IMR-90 (cell line): ENCODE data around the gene AK3. TPM values are rescaled to one million over a fixed set of nuclear protein-coding genes. Genes with fewer than 3 reads are reported as not detected.

Experiments
- ATAC-seq: fragments of 200-7000 bp; cut with Tn5 transposase; 2 replicates; pipeline ENCODE4 v1.9.1; 2020; ENCODE audit warnings: low read depth, mild to moderate bottlenecking, moderate library complexity
- BruUV-seq: library from RNA; stranded (reverse); fragments of 400-500 nt; replicated peaks from 2 replicates; lab custom pipeline; 2021; lab: Mats Ljungman, UMichigan
- CTCF ChIA-PET: fragments of 300-600 bp; formaldehyde crosslinking; extraction: SDS; loops from one replicate; lab custom pipeline; 2021; ENCODE audit warnings: antibody characterized with exemption; lab: Yijun Ruan, JAX
- POLR2A ChIA-PET: fragments of 300-600 bp; sonication (Branson Sonifier 250); formaldehyde crosslinking; loops from one replicate; lab custom pipeline; 2022; ENCODE audit warnings: antibody characterized with exemption; ENCODE audit not compliant: unreplicated experiment; lab: Charles Lee
- DNase-seq: peaks from one replicate; pipeline ENCODE4 v3.0.0; 2013
- H2AFZ ChIP-seq: replicated peaks from 2 replicates; pipeline ENCODE3; 2013; ENCODE audit warnings: low read length, mild to moderate bottlenecking; ENCODE audit not compliant: poor library complexity
- H2AK5ac ChIP-seq: 2 replicates; pipeline ENCODE4 v1.6.1; 2013; ENCODE audit warnings: low read depth, low read length, inconsistent platforms
- H2AK9ac ChIP-seq: replicated peaks from 2 replicates; pipeline ENCODE3; 2013; ENCODE audit warnings: mild to moderate bottlenecking, low read depth, low read length, moderate library complexity; ENCODE audit not compliant: poor library complexity
- H2BK120ac ChIP-seq: 2 replicates; pipeline ENCODE4 v1.6.1; 2013; ENCODE audit warnings: low read depth, low read length, inconsistent platforms
- H2BK15ac ChIP-seq: 3 replicates; pipeline ENCODE4 v1.6.1; 2013; ENCODE audit warnings: low read depth, low read length, inconsistent platforms
- H2BK20ac ChIP-seq: 2 replicates; pipeline ENCODE4 v1.6.1; 2013; ENCODE audit warnings: low read depth, mild to moderate bottlenecking, inconsistent platforms, low read length, moderate library complexity
- H2BK5ac ChIP-seq: 2 replicates; pipeline ENCODE4 v1.6.1; 2013; ENCODE audit warnings: mild to moderate bottlenecking, low read depth, low read length, inconsistent platforms; ENCODE audit not compliant: poor library complexity, severe bottlenecking
- H3K14ac ChIP-seq: replicated peaks from 2 replicates; pipeline ENCODE4 v1.6.1; 2013; ENCODE audit warnings: low read depth, low read length, inconsistent platforms
- H3K18ac ChIP-seq: 2 replicates; pipeline ENCODE4 v1.6.1; 2013; ENCODE audit warnings: low read depth, low read length, control low read depth
- H3K23ac ChIP-seq: 2 replicates; pipeline ENCODE4 v1.6.1; 2013; ENCODE audit warnings: low read depth, low read length, inconsistent platforms
- H3K27ac ChIP-seq: 2 replicates; pipeline ENCODE4 v1.5.1; 2013; ENCODE audit warnings: mild to moderate bottlenecking, control low read depth, low read length; ENCODE audit not compliant: insufficient read depth
- H3K27me3 ChIP-seq: 2 replicates; pipeline ENCODE4 v1.6.1; 2013; ENCODE audit warnings: low read length; ENCODE audit not compliant: control insufficient read depth, insufficient read depth
- H3K36me3 ChIP-seq: 2 replicates; pipeline ENCODE4 v1.6.1; 2013; ENCODE audit warnings: low read length, mixed read lengths; ENCODE audit not compliant: control insufficient read depth, insufficient read depth
- H3K4ac ChIP-seq: 2 replicates; pipeline ENCODE4 v1.6.1; 2013; ENCODE audit warnings: low read depth, low read length, inconsistent platforms
- H3K4me1 ChIP-seq: 2 replicates; pipeline ENCODE4 v1.6.1; 2013; ENCODE audit warnings: low read length, mixed read lengths; ENCODE audit not compliant: control insufficient read depth, insufficient read depth
- H3K4me2 ChIP-seq: 2 replicates; pipeline ENCODE4 v1.6.1; 2013; ENCODE audit warnings: low read depth, mild to moderate bottlenecking, control low read depth, low read length, moderate library complexity
- H3K4me3 ChIP-seq: 2 replicates; pipeline ENCODE4 v1.5.1; 2013; ENCODE audit warnings: low read depth, mild to moderate bottlenecking, control low read depth, low read length, moderate library complexity; ENCODE audit not compliant: insufficient read depth
- H3K56ac ChIP-seq: 2 replicates; pipeline ENCODE4 v1.6.1; 2013; ENCODE audit warnings: low read length, inconsistent platforms; ENCODE audit not compliant: insufficient read depth; ENCODE audit errors: extremely low read depth
- H3K79me1 ChIP-seq, 2 experiments: 2 replicates each; pipeline ENCODE4 v1.6.1; 2013; ENCODE audit warnings: low read length in 2 of 2, inconsistent platforms in 1 of 2, low read depth in 1 of 2
- H3K9ac ChIP-seq: 2 replicates; pipeline ENCODE4 v1.6.1; 2013; ENCODE audit warnings: low read depth, low read length, control low read depth
- H3K9me1 ChIP-seq: 2 replicates; pipeline ENCODE4 v1.6.1; 2013; ENCODE audit warnings: low read length, inconsistent platforms; ENCODE audit not compliant: insufficient read depth
- H3K9me3 ChIP-seq: 2 replicates; pipeline ENCODE4 v1.6.1; 2013; ENCODE audit warnings: low read length; ENCODE audit not compliant: control insufficient read depth, insufficient read depth
- H4K20me1 ChIP-seq: 2 replicates; pipeline ENCODE4 v1.6.1; 2013; ENCODE audit warnings: low read length, inconsistent platforms; ENCODE audit not compliant: insufficient read depth
- H4K5ac ChIP-seq: 2 replicates; pipeline ENCODE4 v1.6.1; 2013; ENCODE audit warnings: mild to moderate bottlenecking, low read depth, low read length, control low read depth
- H4K8ac ChIP-seq, 2 experiments: 2 replicates each; pipeline ENCODE4 v1.6.1; 2013; ENCODE audit warnings: low read depth in 2 of 2, low read length in 2 of 2, control low read depth in 1 of 2, inconsistent platforms in 1 of 2
- H4K91ac ChIP-seq: 2 replicates; pipeline ENCODE4 v1.6.1; 2013; ENCODE audit warnings: low read depth, low read length, inconsistent platforms; ENCODE audit not compliant: insufficient read depth
- BHLHE40 ChIP-seq: fragments of 150-350 bp; IDR thresholded peaks from 2 replicates; pipeline ENCODE4 v1.6.1; 2016; ENCODE audit warnings: mild to moderate bottlenecking, low read depth, low read length
- CEBPB ChIP-seq: IDR thresholded peaks from 2 replicates; pipeline ENCODE4 v1.6.1; 2012; ENCODE audit warnings: low read depth, low read length, improper control_type of control experiment
- CHD1 ChIP-seq: IDR thresholded peaks from 2 replicates; pipeline ENCODE4 v1.6.1; 2012; ENCODE audit warnings: low read depth, low read length, improper control_type of control experiment
- FOS ChIP-seq: fragments of 150-350 bp; IDR thresholded peaks from 2 replicates; pipeline ENCODE4 v1.6.1; 2016; ENCODE audit warnings: low read depth, low read length
- MAFK ChIP-seq: IDR thresholded peaks from 2 replicates; pipeline ENCODE4 v1.6.1; 2012; ENCODE audit warnings: low read depth, low read length, improper control_type of control experiment
- MAZ ChIP-seq: IDR thresholded peaks from 2 replicates; pipeline ENCODE4 v1.6.1; 2012; ENCODE audit warnings: low read depth, mild to moderate bottlenecking, low read length, improper control_type of control experiment, moderate library complexity, borderline replicate concordance
- MXI1 ChIP-seq: IDR thresholded peaks from 2 replicates; pipeline ENCODE4 v1.6.1; 2012; ENCODE audit warnings: low read depth, mild to moderate bottlenecking, low read length, moderate library complexity, borderline replicate concordance
- NFE2L2 ChIP-seq: fragments of 150-350 bp; IDR thresholded peaks from 2 replicates; pipeline ENCODE4 v1.6.1; 2016; ENCODE audit warnings: low read depth, mild to moderate bottlenecking, low read length
- POLR2A ChIP-seq: IDR thresholded peaks from 2 replicates; pipeline ENCODE4 v1.6.1; 2012; ENCODE audit warnings: mild to moderate bottlenecking, low read depth, low read length
- RAD21 ChIP-seq: IDR thresholded peaks from 2 replicates; pipeline ENCODE4 v1.6.1; 2012; ENCODE audit warnings: low read length, improper control_type of control experiment
- RCOR1 ChIP-seq: IDR thresholded peaks from 2 replicates; pipeline ENCODE4 v1.6.1; 2012; ENCODE audit warnings: mild to moderate bottlenecking, low read length, improper control_type of control experiment; ENCODE audit not compliant: insufficient replicate concordance
- RFX5 ChIP-seq: IDR thresholded peaks from 2 replicates; pipeline ENCODE4 v1.8.0; 2012; ENCODE audit warnings: low read depth, mild to moderate bottlenecking, low read length, moderate library complexity
- SMC3 ChIP-seq: fragments of 150-350 bp; IDR thresholded peaks from 2 replicates; pipeline ENCODE4 v1.6.1; 2016; ENCODE audit warnings: low read depth, mild to moderate bottlenecking, antibody characterized with exemption, low read length, moderate library complexity
- WGBS, 2 experiments: methylation state at CpG; one replicate each; pipeline versions ENCODE4 v1.1.5 to v1.1.7; 2013; ENCODE audit warnings: missing lambda C conversion rate in 2 of 2; ENCODE audit not compliant: insufficient read length in 1 of 2; ENCODE audit errors: extremely low coverage in 2 of 2; 5-methylcytosine and 5-hydroxymethylcytosine counted together
- dilution Hi-C: fragments of 300-500 bp; cut with HindIII; formaldehyde crosslinking; loops from one replicate; pipeline ENCODE4 v1.14.3; 2018; ENCODE audit warnings: low sequenced_read_pairs; ENCODE audit not compliant: unreplicated experiment
- in situ Hi-C: fragments of 300-500 bp; cut with MboI; formaldehyde crosslinking; loops from 3 replicates; pipeline ENCODE4 v1.14.3; 2019; ENCODE audit warnings: low sequenced_read_pairs, inconsistent platforms, mixed read lengths
- intact Hi-C: fragments of 100-400 bp; cut with micrococcal nuclease; formaldehyde crosslinking; loops from 2 replicates; pipeline ENCODE4 v1.10.0; 2022
- polyA plus RNA-seq, 3 experiments: library from polyadenylated mRNA; depleted of rRNA; stranded (reverse); fragments of >200 nt; gene quantifications; 2 replicates each; pipeline ENCODE4 v1.2.3, GENCODE V29; 2012; ENCODE audit warnings: low replicate concordance in 1 of 3
- total RNA-seq: library from RNA; depleted of rRNA; stranded (reverse); fragments of >200 nt; gene quantifications from 2 replicates; pipeline ENCODE4 v1.2.3, GENCODE V29; 2012
- TF ChIP-seq, protein P1 (sequence below): conservative IDR thresholded peaks from 2 replicates; pipeline ENCODE4 v1.5.1; 2012; ENCODE audit warnings: mild to moderate bottlenecking, low read depth, low read length, improper control_type of control experiment
- TF ChIP-seq, protein P2 (sequence below): fragments of 150-350 bp; IDR thresholded peaks from 2 replicates; pipeline ENCODE4 v1.6.1; 2016; ENCODE audit warnings: low read depth, mild to moderate bottlenecking, low read length, moderate library complexity, borderline replicate concordance
- TF ChIP-seq, protein P3 (sequence below): fragments of 150-350 bp; IDR thresholded peaks from 2 replicates; pipeline ENCODE4 v1.6.1; 2017; ENCODE audit warnings: mild to moderate bottlenecking, antibody characterized with exemption, low read length, low read depth

Gene AK3
- total and polyA plus RNA-seq, 2 of the 4 experiments (the other 2 are of a cell fraction) = 24.7 to 26.2 TPM

DNA sequence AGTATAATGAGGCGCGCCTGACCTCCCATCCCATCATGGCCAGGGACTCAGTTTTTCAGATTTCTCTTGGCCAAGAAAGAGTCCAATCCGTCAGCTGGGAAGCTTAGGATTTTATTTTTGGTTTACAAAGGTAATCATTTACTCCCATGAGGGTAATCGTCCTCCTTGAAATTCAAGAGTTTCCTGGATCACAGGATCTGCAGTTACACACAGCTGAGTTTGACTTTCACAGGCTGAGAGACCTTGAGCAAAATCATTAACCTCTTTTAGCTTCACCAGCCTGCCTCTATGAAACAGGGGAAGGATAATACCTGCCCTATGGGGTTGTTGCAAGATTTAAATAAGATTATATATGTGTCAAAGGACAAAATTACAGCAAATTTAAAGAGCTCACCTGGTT, 15.4 kb upstream of the AK3 start:
- H3K4me2 ChIP-seq = no peak overlapping the region
- no peak overlapping the region for H4K8ac ChIP-seq
- H4K91ac ChIP-seq = no peak overlapping the region
- no peaks in the 10 kb centered on the region for H3K79me1 ChIP-seq
- no peak overlapping the region for H3K18ac ChIP-seq
- no peak overlapping the region for H3K14ac ChIP-seq
- peaks cover 2% of the 10 kb centered on the region; the same call in 1 of the 2 replicates for H3K4me1 ChIP-seq
- no peak overlapping the region for H2BK5ac ChIP-seq
- H2AK9ac ChIP-seq = no peak overlapping the region
- no peak overlapping the region for H3K23ac ChIP-seq
- no peaks in the 10 kb centered on the region for H3K36me3 ChIP-seq
- ChIA-PET POLR2A (no interaction called here), CTCF (interaction anchor here (0.6 to 0.7 kb wide), 2 partner anchors 52 to 232 kb away, joined by 3 to 7 read pairs; no protein-coding TSS in a partner anchor)
- TF ChIP-seq, protein P1, sequence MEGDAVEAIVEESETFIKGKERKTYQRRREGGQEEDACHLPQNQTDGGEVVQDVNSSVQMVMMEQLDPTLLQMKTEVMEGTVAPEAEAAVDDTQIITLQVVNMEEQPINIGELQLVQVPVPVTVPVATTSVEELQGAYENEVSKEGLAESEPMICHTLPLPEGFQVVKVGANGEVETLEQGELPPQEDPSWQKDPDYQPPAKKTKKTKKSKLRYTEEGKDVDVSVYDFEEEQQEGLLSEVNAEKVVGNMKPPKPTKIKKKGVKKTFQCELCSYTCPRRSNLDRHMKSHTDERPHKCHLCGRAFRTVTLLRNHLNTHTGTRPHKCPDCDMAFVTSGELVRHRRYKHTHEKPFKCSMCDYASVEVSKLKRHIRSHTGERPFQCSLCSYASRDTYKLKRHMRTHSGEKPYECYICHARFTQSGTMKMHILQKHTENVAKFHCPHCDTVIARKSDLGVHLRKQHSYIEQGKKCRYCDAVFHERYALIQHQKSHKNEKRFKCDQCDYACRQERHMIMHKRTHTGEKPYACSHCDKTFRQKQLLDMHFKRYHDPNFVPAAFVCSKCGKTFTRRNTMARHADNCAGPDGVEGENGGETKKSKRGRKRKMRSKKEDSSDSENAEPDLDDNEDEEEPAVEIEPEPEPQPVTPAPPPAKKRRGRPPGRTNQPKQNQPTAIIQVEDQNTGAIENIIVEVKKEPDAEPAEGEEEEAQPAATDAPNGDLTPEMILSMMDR = no peak
- TF ChIP-seq, protein P2, sequence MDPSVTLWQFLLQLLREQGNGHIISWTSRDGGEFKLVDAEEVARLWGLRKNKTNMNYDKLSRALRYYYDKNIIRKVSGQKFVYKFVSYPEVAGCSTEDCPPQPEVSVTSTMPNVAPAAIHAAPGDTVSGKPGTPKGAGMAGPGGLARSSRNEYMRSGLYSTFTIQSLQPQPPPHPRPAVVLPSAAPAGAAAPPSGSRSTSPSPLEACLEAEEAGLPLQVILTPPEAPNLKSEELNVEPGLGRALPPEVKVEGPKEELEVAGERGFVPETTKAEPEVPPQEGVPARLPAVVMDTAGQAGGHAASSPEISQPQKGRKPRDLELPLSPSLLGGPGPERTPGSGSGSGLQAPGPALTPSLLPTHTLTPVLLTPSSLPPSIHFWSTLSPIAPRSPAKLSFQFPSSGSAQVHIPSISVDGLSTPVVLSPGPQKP = no peak
- TF ChIP-seq SMC3 = no peak
- no peak for TF ChIP-seq CEBPB
- no peak for TF ChIP-seq MAFK
- no peak for TF ChIP-seq CHD1
- no peak for TF ChIP-seq BHLHE40
- TF ChIP-seq POLR2A = no peak
- no peak for TF ChIP-seq RFX5
- TF ChIP-seq MXI1 = no peak
- TF ChIP-seq FOS = no peak
- TF ChIP-seq RAD21 = no peak
- TF ChIP-seq, protein P3, sequence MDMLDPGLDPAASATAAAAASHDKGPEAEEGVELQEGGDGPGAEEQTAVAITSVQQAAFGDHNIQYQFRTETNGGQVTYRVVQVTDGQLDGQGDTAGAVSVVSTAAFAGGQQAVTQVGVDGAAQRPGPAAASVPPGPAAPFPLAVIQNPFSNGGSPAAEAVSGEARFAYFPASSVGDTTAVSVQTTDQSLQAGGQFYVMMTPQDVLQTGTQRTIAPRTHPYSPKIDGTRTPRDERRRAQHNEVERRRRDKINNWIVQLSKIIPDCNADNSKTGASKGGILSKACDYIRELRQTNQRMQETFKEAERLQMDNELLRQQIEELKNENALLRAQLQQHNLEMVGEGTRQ = no peak
- TF ChIP-seq NFE2L2 = no peak
- no peak for TF ChIP-seq MAZ
- TF ChIP-seq RCOR1 = no peak
- DNase-seq = no peak
- no peak overlapping the region for H2BK20ac ChIP-seq
- in situ Hi-C loops = loop anchor here (5.0 to 25.0 kb wide), 4 partner anchors 231 to 841 kb away; partner anchors contain the start of genes INSL6, JAK2 and PLGRKT
- dilution Hi-C loops = no loop called here
- no peak for ATAC-seq
- intact Hi-C loops = loop anchor here (5.0 to 10.0 kb wide), 3 partner anchors 298 to 836 kb away; partner anchors contain the start of gene INSL6
- no peak overlapping the region for H2AFZ ChIP-seq
- H2AK5ac ChIP-seq = no peak overlapping the region
- no peak overlapping the region for H2BK120ac ChIP-seq
- H3K9me1 ChIP-seq = no peaks in the 10 kb centered on the region
- no peak overlapping the region for H2BK15ac ChIP-seq
- no peak overlapping the region for H3K27ac ChIP-seq
- H3K27me3 ChIP-seq = peaks cover 5% of the 10 kb centered on the region
- no peak overlapping the region for H4K5ac ChIP-seq
- H3K56ac ChIP-seq = no peak overlapping the region
- no peaks in the 10 kb centered on the region for H3K9me3 ChIP-seq
- no peak overlapping the region for H3K4me3 ChIP-seq
- no CpG with 5 or more reads among the region's 4 CpGs for WGBS, 2 experiments
- no peaks in the 10 kb centered on the region for H4K20me1 ChIP-seq
- H3K4ac ChIP-seq = no peak overlapping the region
- no TSS peak for BruUV-seq
- H3K9ac ChIP-seq = no peak overlapping the region
